GM19395 (cell line): Measurements from ENCODE around the gene HSPA1A.

Experiments
- ATAC-seq: cut with Tn5 transposase; IDR thresholded peaks from one replicate; pipeline ENCODE4 v1.9.1; 2021; ENCODE audit warnings: mild to moderate bottlenecking, moderate library complexity; ENCODE audit not compliant: unreplicated experiment

HSPA1A gene

DNA sequence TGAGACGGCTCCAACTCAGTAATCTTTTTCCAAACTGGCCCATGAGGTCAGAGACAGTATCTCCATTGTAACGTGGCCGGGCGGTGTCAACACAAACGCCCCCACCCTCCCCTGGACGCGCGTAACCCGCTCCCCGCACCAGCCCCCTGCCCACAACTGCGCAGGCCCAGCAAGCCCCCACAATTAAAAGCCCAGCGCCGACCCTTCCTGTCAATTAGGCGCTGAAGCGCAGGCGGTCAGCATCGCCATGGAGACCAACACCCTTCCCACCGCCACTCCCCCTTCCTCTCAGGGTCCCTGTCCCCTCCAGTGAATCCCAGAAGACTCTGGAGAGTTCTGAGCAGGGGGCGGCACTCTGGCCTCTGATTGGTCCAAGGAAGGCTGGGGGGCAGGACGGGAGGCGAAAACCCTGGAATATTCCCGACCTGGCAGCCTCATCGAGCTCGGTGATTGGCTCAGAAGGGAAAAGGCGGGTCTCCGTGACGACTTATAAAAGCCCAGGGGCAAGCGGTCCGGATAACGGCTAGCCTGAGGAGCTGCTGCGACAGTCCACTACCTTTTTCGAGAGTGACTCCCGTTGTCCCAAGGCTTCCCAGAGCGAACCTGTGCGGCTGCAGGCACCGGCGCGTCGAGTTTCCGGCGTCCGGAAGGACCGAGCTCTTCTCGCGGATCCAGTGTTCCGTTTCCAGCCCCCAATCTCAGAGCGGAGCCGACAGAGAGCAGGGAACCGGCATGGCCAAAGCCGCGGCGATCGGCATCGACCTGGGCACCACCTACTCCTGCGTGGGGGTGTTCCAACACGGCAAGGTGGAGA lies at the start of gene HSPA1A, which contains the start of gene HSPA1L:
Gene HSPA1A (plus strand): TSS at position 519 of the 814 bp plus-strand sequence. CDS start 214 bp downstream, at position 733.
Gene HSPA1L (minus strand): TSS at position 259 of the 814 bp plus-strand sequence. CDS start 3,311 bp downstream, outside the sequence.
- no peak for ATAC-seq

DNA sequence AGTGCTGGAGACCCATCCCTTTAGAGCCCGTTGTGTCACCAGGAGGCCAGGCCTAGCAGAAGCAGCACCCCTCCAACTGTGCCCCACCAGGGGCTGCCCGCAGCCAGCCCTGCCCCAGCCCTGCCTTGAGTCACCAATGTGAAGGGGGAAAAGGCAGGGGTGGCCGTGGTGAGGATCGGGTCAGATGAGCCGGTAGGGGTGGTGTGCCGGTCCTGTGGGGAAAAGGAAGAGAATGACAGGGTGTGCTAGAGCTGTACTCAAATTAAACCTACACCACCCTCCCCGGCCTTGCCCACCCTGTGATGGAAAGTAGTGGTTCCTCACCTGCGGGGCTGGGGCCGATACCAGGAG lies 49.8 kb upstream of the HSPA1A start:
- ATAC-seq = no peak

DNA sequence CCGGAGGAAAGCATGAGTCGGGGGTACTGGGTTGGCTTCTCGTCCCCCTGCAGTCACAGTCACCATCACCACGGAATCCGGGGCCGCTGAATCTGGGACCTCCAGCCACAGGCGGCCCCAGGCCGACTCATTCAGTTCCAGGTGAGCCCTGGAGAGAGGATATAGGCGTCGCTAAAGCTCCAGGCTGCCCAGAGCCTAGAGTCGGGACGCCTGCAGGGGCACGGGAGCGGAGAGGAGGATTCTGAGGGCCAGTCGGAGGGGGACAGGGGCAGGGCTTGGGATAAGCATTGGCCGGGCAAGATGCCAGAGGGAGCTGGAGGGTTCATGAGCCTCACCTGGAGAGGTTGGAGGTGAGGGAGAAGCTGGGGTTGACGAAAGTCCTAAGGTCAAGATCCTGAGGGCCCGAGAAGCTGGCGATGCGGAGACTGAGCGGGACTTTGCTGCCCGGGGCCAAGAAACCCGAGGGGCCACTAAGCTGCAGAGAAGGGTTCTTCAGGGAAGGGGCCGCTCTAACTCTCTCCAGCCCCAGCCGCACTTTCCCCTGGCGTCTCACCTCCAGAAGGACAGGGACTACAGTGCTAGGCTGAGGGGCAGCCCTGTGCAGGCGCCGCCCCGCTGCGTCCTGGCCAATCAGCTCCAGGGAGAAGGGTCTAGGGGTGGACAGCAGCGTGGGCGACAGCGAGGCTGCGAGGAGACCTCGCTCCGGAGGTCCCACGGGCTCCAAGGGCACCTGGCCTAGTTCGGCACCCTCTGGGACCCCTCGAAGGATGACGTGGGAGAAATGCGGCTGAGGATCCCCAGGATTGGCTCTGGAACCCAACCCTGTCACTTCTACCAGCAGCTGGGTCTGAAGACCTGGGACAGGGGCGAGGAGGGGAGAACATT lies 49.2 kb upstream of the HSPA1A start:
- no peak for ATAC-seq

DNA sequence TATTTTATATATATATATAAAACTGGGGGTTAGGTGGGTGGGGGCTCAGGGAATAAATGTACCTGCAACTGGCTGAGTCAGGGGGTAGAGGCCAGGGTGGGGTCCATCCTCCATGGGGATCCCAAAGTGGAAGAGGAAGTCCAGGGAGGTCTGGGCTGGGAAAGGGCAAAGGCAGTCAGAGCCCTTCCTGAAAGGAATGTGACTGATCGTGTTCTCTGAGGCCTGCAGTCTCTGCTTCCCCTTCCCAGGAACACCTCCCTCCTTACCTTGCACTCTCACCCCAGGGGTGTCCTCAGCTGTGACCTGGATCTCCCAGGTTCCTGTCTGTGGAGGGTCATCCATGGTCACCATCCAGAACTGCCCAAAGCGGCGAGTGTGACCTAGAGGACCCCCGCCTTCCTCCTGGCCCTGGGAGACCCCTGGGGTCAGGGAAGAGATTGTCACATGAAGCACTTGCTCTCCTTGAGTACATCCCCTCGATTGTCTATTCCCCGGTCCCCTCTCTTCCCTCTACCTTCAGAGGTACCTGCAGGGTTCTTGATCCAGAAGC lies 48.2 kb upstream of the HSPA1A start:
- no peak for ATAC-seq

DNA sequence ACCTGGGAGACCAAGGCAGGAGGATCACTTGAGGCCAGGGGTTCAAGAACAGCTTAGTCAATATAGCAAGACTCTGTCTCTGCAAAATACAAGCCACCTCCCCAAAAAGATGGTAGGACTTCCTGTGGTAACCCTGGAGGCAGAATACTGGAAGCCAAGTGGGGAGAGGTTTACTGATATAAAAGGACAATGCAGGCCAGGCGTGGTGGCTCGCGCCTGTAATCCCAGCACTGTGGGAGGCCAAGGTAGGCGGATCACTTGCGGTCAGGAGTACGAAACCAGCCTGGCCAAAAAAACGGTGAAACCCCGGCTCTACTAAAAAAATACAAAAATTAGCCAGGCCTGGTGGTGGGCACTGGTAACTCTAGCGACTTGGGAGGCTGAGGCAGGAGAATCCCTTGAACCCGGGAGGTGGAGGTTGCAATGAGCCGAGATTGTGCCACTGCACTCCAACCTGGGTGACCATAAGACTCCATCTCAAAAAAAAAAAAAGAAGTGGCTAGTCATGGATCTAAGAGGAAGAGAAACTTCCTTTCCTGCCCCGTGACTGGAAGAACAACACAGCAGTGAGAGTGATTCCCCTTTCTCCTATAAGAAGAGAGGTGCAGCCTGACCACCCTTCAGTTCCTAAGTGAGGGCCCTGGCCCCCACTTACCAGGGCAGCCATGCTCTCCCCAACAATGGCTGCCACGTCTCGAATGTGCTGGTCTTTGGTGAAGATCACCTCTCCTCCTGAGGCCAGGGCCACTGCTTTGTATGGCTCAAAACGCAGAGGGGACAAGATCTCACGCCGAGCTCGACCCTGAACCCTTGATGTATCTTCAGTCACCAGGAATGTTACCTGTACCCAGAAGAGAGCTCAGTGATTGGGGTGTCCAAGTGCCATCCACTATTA lies 46.7 kb upstream of the HSPA1A start:
- no peak for ATAC-seq

DNA sequence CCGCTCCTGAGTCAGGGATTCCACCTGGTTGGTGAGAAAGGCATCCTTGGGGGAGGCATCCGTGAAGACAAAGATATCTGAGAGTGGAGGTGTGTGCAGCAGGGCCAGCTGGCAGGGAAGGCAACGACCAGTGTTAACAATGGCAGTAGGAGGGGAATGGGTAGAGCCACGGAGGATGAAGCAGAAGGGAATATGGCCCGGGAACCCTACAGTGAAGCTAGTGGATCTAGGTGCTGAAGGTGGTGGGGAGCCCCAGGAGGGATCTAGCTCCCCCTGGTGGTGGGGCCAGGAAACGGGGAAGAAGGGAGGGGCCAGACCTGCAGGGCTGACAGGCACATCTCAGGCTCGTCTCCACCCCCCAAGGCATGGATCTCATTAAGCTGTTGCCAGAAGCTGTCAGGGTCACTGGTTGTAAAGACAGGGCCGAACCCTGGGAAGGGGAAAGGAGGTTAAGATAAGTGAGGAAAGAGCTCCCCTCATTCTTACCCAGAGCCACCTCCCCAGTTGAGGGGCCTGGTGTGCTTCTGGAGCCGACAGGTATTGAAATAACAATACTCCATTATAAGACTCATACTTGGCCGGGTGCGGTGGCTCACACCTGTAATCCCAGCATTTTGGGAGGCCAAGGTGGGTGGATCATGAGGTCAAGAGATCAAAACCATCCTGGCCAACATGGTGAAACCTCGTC lies 45.5 kb upstream of the HSPA1A start:
- ATAC-seq = no peak

DNA sequence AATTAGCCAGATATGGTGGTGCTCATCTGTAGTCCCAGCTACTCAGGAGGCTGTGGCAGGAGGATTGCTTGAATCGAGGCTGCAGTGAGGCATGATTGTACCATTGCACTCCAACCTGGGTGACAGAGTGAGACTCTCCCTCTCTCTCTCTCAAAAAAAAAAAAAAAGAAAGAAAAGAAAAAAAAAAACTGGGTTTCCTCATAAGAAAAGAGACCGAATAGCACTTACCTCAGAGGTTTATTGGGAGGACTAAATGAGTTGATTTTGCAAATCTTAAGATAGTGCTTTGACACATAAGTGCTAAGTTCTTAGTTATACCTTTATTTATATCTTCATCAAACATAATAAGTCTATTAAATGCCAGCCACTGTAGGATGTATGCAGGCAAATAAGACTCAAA lies 44.5 kb upstream of the HSPA1A start:
- no peak for ATAC-seq

DNA sequence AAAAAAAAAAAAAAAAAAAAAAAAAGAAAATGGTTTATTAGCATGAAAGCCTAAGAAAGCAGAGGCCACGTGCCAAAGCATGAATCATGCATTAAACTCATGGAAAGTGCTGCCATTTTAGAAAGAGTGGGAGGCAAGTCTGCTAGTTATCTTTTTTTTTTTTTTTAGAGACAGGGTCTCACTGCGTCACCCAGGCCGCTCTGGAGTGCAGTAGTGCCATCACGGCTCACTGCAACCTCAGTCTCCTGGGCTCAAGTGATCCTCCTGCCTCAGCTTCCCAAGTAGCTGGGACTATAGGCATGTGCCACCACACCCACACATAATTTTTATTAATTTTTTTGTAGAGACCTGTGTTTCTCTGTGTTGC lies 43.4 kb upstream of the HSPA1A start:
- no peak for ATAC-seq

DNA sequence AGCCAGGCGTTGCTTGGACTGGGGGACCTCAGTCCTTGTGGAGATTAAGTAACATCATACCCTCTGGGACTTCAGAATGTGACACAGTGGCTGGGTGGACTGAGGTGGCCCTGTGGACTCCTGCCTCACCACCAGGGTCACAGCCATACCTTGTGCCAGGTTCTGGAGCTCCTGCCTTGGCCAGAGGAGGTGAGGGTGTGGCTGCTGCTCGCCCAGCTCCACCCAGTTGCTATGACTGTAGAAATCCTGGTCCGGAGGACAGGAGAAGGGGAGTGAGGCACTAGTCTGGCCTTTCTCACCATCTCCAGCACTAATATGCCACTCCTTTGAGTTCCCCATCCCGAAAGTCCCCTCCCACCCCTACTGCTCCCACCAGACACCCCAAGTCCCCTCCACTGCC lies 40.2 kb upstream of the HSPA1A start:
- no peak for ATAC-seq

DNA sequence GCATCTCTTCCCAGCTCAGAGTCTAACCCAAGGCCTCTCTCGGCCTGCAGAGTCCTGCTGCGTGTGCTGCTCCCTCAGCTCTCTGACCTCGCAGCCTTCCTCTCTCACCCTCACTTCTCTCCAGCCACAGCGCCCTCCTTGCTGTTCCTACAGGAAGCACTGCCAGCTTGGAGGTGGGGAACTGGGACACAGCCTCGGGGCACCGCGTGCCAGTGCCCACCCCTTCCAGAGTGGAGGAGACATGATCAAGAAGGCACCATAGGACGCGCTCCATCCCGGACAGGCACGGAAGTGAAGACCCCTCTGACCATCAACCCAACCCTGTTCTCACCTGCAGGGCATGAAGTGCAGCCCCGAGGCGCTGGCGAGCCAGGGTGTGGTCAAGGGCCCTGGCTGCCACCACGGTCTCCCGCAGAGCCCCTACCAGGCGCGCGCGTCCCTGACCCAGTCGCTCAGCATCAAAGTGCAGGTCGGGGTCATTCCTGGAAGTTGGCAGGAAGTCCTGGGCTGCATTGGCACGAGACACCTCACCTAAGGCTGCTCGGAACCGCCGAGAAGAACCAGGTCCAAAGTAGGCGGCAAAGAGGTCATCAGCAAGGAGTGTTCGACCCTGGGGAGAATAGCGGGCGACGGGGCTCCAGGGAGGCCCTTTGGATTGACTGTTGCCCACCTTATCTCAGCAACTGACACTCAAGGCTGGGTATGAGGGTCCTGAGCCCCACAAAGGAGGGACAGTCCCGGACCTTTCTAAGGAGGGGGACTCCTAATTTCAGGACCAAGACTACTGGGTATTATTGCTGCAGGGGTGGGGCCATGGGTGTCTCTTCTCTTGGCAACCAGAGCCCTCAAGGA lies 39.5 kb upstream of the HSPA1A start:
- ATAC-seq = no peak

DNA sequence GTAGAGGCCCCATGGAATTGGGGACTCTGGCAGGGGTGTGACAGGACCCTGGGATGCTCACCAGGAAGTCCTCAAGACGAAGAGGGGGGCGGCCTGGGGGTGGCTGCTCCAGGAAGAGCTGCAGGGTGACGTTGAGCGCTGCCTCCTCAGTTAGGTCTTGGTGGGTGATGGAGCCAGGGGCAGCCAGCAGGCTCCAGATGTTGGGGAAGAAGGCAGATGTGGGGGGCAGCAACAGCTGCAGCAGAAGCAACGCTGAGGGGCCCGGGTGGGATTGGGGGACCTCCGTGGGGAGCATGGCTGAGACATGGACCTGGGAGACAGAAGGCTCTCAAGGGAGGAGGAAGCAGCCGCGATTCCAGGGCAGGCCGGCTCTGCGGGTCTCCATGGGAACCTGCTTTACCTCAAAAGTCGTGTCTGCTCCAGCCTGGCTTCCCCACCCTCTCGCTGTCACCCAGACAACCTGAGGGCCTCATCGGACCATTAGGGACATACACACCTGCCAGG lies 38.8 kb upstream of the HSPA1A start:
- no peak for ATAC-seq

DNA sequence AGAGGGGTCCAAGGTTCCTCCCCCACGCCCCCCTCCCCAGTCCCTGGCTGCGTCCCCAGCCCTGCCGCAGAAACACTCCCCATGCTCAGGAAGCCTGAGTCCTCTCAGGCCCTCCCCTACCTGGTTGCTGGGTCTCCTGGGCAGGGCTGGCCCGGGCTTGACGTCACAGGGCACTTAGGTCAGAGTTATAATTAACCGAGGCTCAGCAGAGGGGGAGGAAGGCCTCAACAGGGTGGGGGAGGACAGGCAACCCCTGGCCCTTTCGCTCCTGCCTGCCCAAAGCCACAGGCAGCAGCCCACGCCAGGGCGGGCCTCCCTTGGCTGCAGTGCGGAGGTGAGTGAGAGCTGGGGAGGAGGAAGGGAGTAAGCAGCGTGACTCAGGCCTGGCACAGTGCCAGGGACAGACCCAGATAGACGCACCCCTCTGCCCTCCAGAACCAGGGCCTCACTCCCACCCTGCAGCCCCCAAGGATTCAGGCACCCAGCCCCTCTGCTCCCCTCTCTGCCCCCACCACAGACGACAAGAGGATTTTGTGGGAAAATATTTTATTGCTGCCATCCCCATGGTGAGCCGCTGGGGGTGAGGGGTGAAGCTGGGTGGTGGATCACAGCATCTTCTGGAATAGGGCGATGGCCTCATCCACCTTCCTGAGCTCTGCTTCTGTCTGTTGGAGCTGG lies 38.2 kb upstream of the HSPA1A start, which contains the start of gene VWA7:
Gene VWA7 (minus strand): TSS at position 340 of the 678 bp plus-strand sequence. CDS start 549 bp downstream, outside the sequence.
- no peak for ATAC-seq

DNA sequence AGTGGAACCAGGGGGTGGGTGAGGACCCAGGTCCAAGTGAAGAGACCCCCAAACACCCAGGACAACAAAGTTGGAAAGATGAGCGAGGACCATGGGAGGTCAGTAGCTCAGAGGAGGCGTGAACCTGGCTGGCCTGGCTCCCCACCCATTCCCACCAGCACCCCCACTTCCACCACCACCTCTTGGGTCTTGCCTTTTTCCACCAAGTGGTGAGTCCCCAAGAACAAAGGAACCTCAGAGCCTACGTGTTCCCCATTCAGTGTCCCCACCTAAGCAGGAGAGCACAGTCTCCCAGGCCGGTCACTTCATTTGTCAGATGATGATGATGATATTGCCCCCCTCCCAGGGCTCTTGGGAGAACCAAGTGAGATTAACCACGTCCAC lies 37.7 kb upstream of the HSPA1A start:
- no peak for ATAC-seq

DNA sequence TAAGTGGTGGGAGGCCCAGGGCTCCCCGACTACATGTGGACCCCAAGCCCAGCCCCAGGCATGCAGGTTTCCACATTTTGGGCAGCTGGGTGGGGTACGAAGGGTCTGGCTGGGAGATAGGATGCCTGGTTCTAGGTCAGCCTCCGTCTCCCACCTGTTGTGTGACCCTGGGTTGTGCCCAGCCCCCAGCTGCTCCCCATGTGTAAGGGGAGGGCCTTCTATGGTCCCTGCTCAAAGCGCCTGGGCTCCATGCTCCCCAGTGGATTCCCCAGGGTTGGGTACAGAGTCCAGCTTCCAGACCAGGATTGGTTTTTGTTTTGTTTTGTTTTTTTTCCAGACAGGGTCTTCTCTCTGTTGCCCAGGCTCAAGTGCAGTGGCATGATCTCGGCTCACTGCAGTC lies 37.1 kb upstream of the HSPA1A start:
- no peak for ATAC-seq

DNA sequence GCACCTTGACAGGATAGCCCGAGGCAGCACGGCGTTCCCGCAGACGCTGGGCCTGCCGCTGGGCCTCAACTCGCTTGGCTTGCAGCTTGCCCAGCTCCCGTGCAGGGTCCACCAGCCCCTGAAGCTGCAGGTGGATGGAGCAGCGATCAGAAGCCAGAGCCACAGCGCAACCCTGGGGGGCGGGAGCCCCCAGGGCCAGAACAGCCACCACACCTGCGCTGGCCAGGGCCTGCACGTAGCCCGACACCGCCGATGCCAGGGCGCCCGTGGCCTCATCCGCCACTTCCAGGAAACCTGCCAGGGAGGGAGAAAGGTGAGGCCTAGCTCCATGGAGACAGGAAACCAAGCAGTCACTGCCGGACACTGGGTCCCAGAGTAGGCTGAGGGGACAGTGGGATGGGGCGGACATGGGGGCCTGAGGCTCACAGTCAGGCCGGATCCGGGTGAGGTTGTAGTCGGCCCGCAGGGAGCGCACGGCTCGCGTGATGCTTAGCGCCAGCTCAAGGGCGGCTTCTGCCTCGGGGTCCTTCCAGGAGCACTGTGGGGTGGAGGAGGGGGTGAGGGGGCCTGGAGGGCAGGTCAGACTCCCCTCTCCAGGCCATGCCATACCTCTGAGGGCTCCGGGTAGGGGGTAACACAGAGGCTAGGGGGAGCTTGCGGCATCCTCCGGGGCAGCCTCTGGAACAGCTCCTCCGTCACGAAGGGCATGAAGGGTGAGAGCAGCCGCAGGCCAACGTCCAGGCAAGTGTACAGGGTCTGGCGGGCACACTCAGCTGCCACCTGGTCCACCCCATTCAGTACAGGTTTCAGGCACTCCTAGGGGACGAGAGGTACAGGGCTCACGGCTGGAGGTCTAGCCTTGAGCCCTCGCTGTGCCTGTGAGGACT lies 36.1 kb upstream of the HSPA1A start:
- no peak for ATAC-seq

DNA sequence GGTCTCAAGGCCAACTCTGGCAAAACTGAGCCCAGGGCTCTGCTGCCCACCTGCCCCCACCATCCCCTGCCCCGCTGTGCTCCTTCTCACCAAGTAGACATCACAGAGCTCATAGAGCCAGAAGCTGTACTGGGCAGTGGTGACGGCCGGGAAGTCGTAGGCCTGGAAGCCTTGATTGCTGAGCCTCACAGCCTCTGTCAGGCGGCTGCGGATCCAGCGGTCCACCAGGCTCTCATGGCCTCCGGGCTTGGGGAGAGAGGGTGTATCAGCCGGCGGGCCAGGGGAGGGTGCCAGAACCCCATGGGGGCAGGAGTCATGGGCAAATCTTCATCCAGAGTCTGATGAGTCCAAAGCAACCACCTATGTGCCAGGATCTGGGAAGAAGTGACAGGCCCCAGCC lies 35.4 kb upstream of the HSPA1A start:
- ATAC-seq = no peak

DNA sequence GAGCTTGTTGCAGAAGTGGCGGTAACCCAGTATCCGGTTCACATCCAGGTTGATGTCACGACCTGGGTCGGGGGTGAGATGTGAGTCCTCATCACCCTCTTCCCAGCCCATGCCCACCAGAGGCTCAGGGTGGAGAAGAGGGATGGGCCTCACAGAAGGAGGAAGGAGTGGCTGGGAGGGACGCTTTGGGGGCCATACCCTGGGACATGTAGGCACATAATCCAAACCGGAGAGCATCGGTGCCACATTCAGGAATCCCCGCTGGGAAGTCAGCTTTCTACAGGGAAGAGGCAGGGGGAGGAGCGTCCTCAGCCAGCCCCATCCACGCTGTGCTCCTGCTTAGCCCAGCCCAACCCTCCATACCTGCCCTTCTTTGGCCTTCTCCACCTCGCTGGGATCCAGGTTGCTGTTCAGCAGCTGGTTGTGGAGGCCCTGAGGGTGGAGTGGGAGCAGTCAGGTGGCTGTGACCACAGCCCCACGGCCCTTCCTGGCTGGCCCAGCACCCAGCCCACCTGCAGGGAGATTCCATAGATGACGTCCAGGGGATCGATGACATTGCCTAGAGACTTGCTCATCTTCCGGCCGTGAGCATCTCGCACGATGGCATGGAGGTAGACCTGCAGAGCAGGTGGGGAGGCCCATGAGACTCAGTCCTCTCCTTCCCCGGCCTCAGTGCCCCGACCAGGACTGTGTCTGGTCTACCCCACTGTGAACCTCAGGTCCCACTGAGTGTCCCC lies 34.7 kb upstream of the HSPA1A start:
- ATAC-seq = no peak
